SK-N-SH (cell line): ENCODE results near the gene FGF22. TPM values are rescaled to one million over a fixed set of nuclear protein-coding genes. Genes with fewer than 3 reads are reported as not detected.

Experiments used
- CTCF ChIA-PET: fragments of 300-600, 350-600 bp; formaldehyde crosslinking; extraction: SDS; loops from one replicate; lab custom pipeline; 2021; lab: Yijun Ruan, JAX
- POLR2A ChIA-PET: fragments of 350-600 bp; sonication (Branson Sonifier 250); formaldehyde crosslinking; extraction: SDS; loops from one replicate; lab custom pipeline; 2020; ENCODE audit warnings: antibody characterized with exemption, inconsistent platforms; lab: Yijun Ruan, JAX
- DNase-seq: peaks from one replicate; pipeline ENCODE4 v3.0.0; 2012
- H2AFZ ChIP-seq: fragments of 200-600 bp; sonication (generic); 2 replicates; pipeline ENCODE4 v1.8.1; 2016; ENCODE audit warnings: antibody characterized with exemption, mild to moderate bottlenecking, low read depth
- H3F3A ChIP-seq: fragments of 200-600 bp; sonication (generic); replicated peaks from 2 replicates; pipeline ENCODE3; 2016; ENCODE audit warnings: antibody characterized with exemption, mild to moderate bottlenecking; ENCODE audit not compliant: insufficient read depth
- H3K27ac ChIP-seq, 2 experiments: fragments of 200-500 bp in 1 of 2; fragments of 200-600 bp in 1 of 2; sonication (Bioruptor generic) in 1 of 2; sonication (generic), shearing (Covaris generic) in 1 of 2; 2 replicates each; pipeline versions ENCODE4 v1.5.1 to v1.6.1; 2014 to 2016; ENCODE audit warnings: low read depth in 2 of 2, inconsistent platforms in 1 of 2, low read length in 1 of 2, mild to moderate bottlenecking in 1 of 2, mixed read lengths in 1 of 2
- H3K27me3 ChIP-seq: fragments of 200-600 bp; sonication (generic), shearing (Covaris generic); 2 replicates; pipeline ENCODE4 v1.6.1; 2016; ENCODE audit warnings: mixed run types; ENCODE audit not compliant: insufficient read depth
- H3K36me3 ChIP-seq, 2 experiments: fragments of 200-500 bp in 1 of 2; fragments of 200-600 bp in 1 of 2; sonication (Bioruptor generic) in 1 of 2; sonication (generic) in 1 of 2; replicated peaks in 1 of 2; 2 replicates each; pipeline versions ENCODE3 to v1.5.1; 2014 to 2016; ENCODE audit warnings: low read length in 1 of 2, mild to moderate bottlenecking in 1 of 2; ENCODE audit not compliant: insufficient read depth in 2 of 2, control insufficient read depth in 1 of 2
- H3K4me1 ChIP-seq, 2 experiments: fragments of 200-500 bp in 1 of 2; fragments of 200-600 bp in 1 of 2; sonication (Bioruptor generic) in 1 of 2; sonication (generic), shearing (Covaris generic) in 1 of 2; 2 replicates each; pipeline versions ENCODE4 v1.5.1 to v1.6.1; 2014 to 2016; ENCODE audit warnings: low read depth in 1 of 2, low read length in 1 of 2, mixed run types in 1 of 2; ENCODE audit not compliant: insufficient read depth in 2 of 2, control insufficient read depth in 1 of 2
- H3K4me2 ChIP-seq: fragments of 200-600 bp; sonication (generic), shearing (Covaris generic); 2 replicates; pipeline ENCODE4 v1.6.1; 2017; ENCODE audit warnings: mixed run types
- H3K4me3 ChIP-seq, 2 experiments: fragments of 200-500 bp in 1 of 2; fragments of 200-600 bp in 1 of 2; sonication (Bioruptor generic) in 1 of 2; sonication (generic), shearing (Covaris generic) in 1 of 2; 2 replicates each; pipeline versions ENCODE4 v1.5.1 to v1.8.1; 2014 to 2016; ENCODE audit warnings: low read depth in 2 of 2, inconsistent platforms in 1 of 2, low read length in 1 of 2, mild to moderate bottlenecking in 1 of 2, mixed read lengths in 1 of 2, moderate library complexity in 1 of 2
- H3K79me2 ChIP-seq: fragments of 200-600 bp; sonication (generic); 2 replicates; pipeline ENCODE4 v1.8.1; 2017; ENCODE audit warnings: mild to moderate bottlenecking; ENCODE audit not compliant: insufficient read depth
- H3K9ac ChIP-seq: fragments of 200-600 bp; sonication (generic); 2 replicates; pipeline ENCODE4 v1.6.1; 2017; ENCODE audit warnings: mixed run types
- H3K9me2 ChIP-seq: fragments of 200-600 bp; sonication (generic); 2 replicates; pipeline ENCODE4 v1.6.1; 2017; ENCODE audit warnings: mixed run types
- H3K9me3 ChIP-seq: fragments of 200-600 bp; sonication (generic); 2 replicates; pipeline ENCODE4 v1.6.1; 2017; ENCODE audit warnings: mixed run types, mild to moderate bottlenecking, moderate library complexity
- H4K20me1 ChIP-seq: fragments of 200-600 bp; sonication (generic); 2 replicates; pipeline ENCODE4 v1.6.1; 2017; ENCODE audit warnings: mild to moderate bottlenecking, mixed run types; ENCODE audit not compliant: insufficient read depth
- FOXM1 ChIP-seq: IDR thresholded peaks from 2 replicates; pipeline ENCODE4 v1.4.0; 2012; ENCODE audit warnings: low read depth, mild to moderate bottlenecking
- GABPA ChIP-seq: IDR thresholded peaks from 2 replicates; pipeline ENCODE4 v1.4.0; 2012; ENCODE audit warnings: low read depth, mild to moderate bottlenecking
- GATA2 ChIP-seq: sonication (generic); formaldehyde crosslinking; IDR thresholded peaks from 2 replicates; pipeline ENCODE4 v1.5.0; 2020; ENCODE audit warnings: mild to moderate bottlenecking, missing genetic modification reagents
- MXI1 ChIP-seq: IDR thresholded peaks from 2 replicates; pipeline ENCODE4 v1.6.1; 2012; ENCODE audit warnings: mild to moderate bottlenecking, low read depth, low read length, improper control_type of control experiment
- NFIC ChIP-seq: IDR thresholded peaks from 2 replicates; pipeline ENCODE4 v1.4.0; 2012; ENCODE audit warnings: borderline replicate concordance
- POLR2AphosphoS5 ChIP-seq: IDR thresholded peaks from 2 replicates; pipeline ENCODE4 v1.6.1; 2012; ENCODE audit warnings: low read depth, low read length
- WGBS: methylation state at CpG from one replicate; pipeline ENCODE4 v1.1.6; 2017; ENCODE audit warnings: low lambda C conversion rate; 5-methylcytosine and 5-hydroxymethylcytosine counted together
- polyA plus RNA-seq, 3 experiments: library from polyadenylated mRNA; depleted of rRNA; stranded (reverse); fragments of >200 nt; gene quantifications; 2 replicates each; pipeline ENCODE4 v1.2.3, GENCODE V29; 2012
- TF ChIP-seq, protein P1 (sequence below): fragments of 200-600 bp; sonication (generic); IDR thresholded peaks from 2 replicates; pipeline ENCODE4 v1.6.1; 2017; ENCODE audit warnings: antibody characterized with exemption, mild to moderate bottlenecking, moderate library complexity
- TF ChIP-seq, protein P2 (sequence below): IDR thresholded peaks from 2 replicates; pipeline ENCODE4 v1.6.1; 2012; ENCODE audit warnings: mild to moderate bottlenecking, low read depth, low read length, moderate library complexity
- TF ChIP-seq, protein P3 (sequence below): IDR thresholded peaks from 2 replicates; pipeline ENCODE4 v1.4.0; 2012; ENCODE audit warnings: low read depth, borderline replicate concordance

Gene FGF22
- polyA plus RNA-seq, 1 of the 3 experiments (the other 2 are of a cell fraction), result 0.62 TPM

DNA sequence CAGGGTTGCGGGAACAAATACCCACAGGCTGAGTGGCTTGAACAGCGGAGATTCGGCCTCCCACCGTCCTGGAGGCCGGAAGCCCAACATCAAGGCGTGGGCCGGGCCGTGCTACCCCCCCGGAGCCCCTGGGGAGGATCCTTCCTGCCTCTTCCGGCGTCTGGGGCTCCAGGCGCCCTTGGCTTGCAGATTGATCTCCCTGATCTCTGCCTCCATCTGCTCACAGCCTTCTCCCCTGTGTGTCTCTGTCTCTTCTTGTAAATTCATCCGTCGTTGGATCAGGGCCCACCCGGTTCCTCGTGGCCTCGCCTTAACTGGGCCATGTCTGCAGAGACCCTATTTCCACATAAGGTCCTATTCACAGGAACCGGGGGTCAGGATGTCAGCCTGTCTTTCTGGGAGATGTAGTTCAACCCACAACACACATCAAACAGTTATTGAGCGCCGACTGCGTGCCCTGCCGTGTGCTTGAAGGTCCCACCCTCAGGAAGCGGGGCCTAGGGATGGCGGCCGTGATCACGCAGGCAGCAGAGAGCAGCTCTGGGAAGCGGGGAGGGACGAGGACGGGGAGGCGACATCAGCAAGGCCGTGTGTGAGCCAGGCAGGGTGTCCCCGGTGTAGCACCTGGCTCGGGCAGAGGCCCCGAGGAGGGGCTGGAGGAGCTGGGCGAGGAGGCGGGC lies 28.7 kb upstream of the FGF22 start:
- Histone ChIP-seq H4K20me1 (no peaks in the 10 kb centered on the region), H3K27ac (peak overlapping the region; percentile 78 to 81), H3K9ac (peak overlapping the region; percentile 51), H3K4me2 (peak overlapping the region; percentile 40), H3K4me1 (peaks cover 5 to 33% of the 10 kb centered on the region in 2 experiments; a peak in 3 of 4 replicates), H3K79me2 (no peaks in the 10 kb centered on the region), H3K4me3 (no peak overlapping the region), H3K36me3 (peaks cover 0 to 10% of the 10 kb centered on the region in 2 experiments), H3F3A (peaks cover 26% of the 10 kb centered on the region), H2AFZ (0 out of 2 replicates have a peak overlapping the region, but pooled peaks have one; percentile 22), H3K27me3 (no peaks in the 10 kb centered on the region), H3K9me2 (no peaks in the 10 kb centered on the region), H3K9me3 (no peaks in the 10 kb centered on the region)
- 46% methylated on average over 14 of the region's 36 CpGs for WGBS
- peak; percentile 87 for DNase-seq
- ChIA-PET POLR2A (interaction anchor here (0.8 kb wide), 1 partner anchor 12 kb away, joined by 3 read pairs; no protein-coding TSS in a partner anchor), CTCF (interaction anchor here (2.4 kb wide), 1 partner anchor 26 kb away, joined by 8 read pairs; no protein-coding TSS in a partner anchor)
- TF ChIP-seq NFIC, result peak; percentile 15; the same call in 1 of the 2 replicates
- TF ChIP-seq, protein P1, sequence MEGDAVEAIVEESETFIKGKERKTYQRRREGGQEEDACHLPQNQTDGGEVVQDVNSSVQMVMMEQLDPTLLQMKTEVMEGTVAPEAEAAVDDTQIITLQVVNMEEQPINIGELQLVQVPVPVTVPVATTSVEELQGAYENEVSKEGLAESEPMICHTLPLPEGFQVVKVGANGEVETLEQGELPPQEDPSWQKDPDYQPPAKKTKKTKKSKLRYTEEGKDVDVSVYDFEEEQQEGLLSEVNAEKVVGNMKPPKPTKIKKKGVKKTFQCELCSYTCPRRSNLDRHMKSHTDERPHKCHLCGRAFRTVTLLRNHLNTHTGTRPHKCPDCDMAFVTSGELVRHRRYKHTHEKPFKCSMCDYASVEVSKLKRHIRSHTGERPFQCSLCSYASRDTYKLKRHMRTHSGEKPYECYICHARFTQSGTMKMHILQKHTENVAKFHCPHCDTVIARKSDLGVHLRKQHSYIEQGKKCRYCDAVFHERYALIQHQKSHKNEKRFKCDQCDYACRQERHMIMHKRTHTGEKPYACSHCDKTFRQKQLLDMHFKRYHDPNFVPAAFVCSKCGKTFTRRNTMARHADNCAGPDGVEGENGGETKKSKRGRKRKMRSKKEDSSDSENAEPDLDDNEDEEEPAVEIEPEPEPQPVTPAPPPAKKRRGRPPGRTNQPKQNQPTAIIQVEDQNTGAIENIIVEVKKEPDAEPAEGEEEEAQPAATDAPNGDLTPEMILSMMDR, result no peak
- TF ChIP-seq MXI1, result no peak
- TF ChIP-seq, protein P2, sequence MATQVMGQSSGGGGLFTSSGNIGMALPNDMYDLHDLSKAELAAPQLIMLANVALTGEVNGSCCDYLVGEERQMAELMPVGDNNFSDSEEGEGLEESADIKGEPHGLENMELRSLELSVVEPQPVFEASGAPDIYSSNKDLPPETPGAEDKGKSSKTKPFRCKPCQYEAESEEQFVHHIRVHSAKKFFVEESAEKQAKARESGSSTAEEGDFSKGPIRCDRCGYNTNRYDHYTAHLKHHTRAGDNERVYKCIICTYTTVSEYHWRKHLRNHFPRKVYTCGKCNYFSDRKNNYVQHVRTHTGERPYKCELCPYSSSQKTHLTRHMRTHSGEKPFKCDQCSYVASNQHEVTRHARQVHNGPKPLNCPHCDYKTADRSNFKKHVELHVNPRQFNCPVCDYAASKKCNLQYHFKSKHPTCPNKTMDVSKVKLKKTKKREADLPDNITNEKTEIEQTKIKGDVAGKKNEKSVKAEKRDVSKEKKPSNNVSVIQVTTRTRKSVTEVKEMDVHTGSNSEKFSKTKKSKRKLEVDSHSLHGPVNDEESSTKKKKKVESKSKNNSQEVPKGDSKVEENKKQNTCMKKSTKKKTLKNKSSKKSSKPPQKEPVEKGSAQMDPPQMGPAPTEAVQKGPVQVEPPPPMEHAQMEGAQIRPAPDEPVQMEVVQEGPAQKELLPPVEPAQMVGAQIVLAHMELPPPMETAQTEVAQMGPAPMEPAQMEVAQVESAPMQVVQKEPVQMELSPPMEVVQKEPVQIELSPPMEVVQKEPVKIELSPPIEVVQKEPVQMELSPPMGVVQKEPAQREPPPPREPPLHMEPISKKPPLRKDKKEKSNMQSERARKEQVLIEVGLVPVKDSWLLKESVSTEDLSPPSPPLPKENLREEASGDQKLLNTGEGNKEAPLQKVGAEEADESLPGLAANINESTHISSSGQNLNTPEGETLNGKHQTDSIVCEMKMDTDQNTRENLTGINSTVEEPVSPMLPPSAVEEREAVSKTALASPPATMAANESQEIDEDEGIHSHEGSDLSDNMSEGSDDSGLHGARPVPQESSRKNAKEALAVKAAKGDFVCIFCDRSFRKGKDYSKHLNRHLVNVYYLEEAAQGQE, result no peak
- TF ChIP-seq GATA2, result peak; percentile 73
- no peak for TF ChIP-seq FOXM1
- peak; percentile 56; the same call in 1 of the 2 replicates for TF ChIP-seq GABPA
- TF ChIP-seq, protein P3, sequence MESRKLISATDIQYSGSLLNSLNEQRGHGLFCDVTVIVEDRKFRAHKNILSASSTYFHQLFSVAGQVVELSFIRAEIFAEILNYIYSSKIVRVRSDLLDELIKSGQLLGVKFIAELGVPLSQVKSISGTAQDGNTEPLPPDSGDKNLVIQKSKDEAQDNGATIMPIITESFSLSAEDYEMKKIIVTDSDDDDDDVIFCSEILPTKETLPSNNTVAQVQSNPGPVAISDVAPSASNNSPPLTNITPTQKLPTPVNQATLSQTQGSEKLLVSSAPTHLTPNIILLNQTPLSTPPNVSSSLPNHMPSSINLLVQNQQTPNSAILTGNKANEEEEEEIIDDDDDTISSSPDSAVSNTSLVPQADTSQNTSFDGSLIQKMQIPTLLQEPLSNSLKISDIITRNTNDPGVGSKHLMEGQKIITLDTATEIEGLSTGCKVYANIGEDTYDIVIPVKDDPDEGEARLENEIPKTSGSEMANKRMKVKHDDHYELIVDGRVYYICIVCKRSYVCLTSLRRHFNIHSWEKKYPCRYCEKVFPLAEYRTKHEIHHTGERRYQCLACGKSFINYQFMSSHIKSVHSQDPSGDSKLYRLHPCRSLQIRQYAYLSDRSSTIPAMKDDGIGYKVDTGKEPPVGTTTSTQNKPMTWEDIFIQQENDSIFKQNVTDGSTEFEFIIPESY, result no peak
- 0 out of 2 replicates have a peak, but pooled peaks have one; percentile 33 for TF ChIP-seq POLR2AphosphoS5
